GM12874 (cell line): Measurements from ENCODE around the gene KBTBD13.

Experiments
- TF ChIP-seq, protein P1 (sequence below): IDR thresholded peaks from 2 replicates; pipeline ENCODE4 v1.5.1; 2011; ENCODE audit warnings: low read depth, mild to moderate bottlenecking, control low read depth, low read length, moderate library complexity; ENCODE audit not compliant: insufficient read depth

KBTBD13 gene

DNA sequence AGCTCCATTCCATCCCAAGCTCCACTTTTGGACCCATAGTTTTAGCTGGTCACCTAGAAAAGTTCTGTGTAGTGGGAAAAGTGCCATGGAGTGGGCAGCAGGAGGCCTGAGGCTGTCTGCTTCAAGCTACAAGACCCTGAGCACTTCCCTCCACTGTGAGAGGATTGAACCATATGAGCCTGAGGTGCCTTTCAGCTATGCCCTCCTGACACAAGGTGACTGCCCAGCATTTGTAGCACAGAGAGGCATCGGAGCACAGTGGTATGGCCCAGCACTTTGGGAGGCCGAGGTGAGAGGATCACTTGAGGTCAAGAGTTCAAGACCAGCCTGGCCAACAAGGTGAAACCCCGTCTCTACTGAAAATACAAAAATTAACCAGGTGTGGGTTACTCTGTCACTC is 3.9 kb upstream of the KBTBD13 start:
- TF ChIP-seq, protein P1, sequence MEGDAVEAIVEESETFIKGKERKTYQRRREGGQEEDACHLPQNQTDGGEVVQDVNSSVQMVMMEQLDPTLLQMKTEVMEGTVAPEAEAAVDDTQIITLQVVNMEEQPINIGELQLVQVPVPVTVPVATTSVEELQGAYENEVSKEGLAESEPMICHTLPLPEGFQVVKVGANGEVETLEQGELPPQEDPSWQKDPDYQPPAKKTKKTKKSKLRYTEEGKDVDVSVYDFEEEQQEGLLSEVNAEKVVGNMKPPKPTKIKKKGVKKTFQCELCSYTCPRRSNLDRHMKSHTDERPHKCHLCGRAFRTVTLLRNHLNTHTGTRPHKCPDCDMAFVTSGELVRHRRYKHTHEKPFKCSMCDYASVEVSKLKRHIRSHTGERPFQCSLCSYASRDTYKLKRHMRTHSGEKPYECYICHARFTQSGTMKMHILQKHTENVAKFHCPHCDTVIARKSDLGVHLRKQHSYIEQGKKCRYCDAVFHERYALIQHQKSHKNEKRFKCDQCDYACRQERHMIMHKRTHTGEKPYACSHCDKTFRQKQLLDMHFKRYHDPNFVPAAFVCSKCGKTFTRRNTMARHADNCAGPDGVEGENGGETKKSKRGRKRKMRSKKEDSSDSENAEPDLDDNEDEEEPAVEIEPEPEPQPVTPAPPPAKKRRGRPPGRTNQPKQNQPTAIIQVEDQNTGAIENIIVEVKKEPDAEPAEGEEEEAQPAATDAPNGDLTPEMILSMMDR: no peak

- TF ChIP-seq, protein P1: no peak
Measured at GRCh38 chr15:65077291-65077980, 890 bp downstream of the KBTBD13 start.

- TF ChIP-seq, protein P1: no peak
Measured at GRCh38 chr15:65077981-65078352, 1.4 kb downstream of the KBTBD13 start.

- TF ChIP-seq, protein P1: no peak
Measured at GRCh38 chr15:65079580-65079979, 3.0 kb downstream of the KBTBD13 start.

DNA sequence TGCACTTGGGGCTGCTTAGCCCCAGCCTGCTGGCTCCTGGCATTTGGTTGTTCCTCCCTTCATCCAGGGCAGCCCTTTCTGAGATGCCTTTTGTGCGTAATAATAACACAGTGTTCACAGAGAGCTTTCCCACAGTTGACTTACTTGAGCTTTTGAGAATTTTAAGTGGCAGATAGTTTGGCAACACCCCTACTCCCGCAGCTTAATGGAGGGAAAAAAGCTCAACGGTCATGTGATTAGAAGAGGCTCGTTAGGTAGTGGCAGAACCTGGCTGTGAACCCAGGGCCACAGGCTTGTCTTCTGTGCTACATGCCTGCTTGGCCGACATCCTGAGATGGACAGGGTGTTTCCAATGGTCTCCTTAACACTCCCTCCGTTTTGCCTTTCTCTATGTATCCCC is 4.7 kb downstream of the KBTBD13 start:
- TF ChIP-seq, protein P1: no peak

GRCh38 chr15:65081758-65082157 is 5.2 kb downstream of the KBTBD13 start:
- TF ChIP-seq, protein P1: no peak

- TF ChIP-seq, protein P1: no peak
Measured at GRCh38 chr15:65082303-65082953, 5.9 kb downstream of the KBTBD13 start.
